Esophagus (tissue), 2 donors: Measurements from ENCODE around the gene GPI. TPM values are rescaled to one million over a fixed set of nuclear protein-coding genes. Genes with fewer than 3 reads are reported as not detected.
"Not testable (repeated sequence)": the region's sequence is repeated elsewhere in the genome, so short reads cannot be mapped to it uniquely, and the experiment has no call there.

Experiments used
- H3K27ac ChIP-seq, 2 donors: one replicate each; pipeline ENCODE4 v1.5.1; 2013; ENCODE audit warnings: low read depth in 2 of 2, mild to moderate bottlenecking in 2 of 2, inconsistent platforms in 1 of 2, low read length in 1 of 2, moderate library complexity in 1 of 2
- H3K27me3 ChIP-seq, 2 donors: one replicate each; pipeline ENCODE4 v1.6.1; 2013; ENCODE audit warnings: low read length in 2 of 2, control low read depth in 1 of 2, mild to moderate bottlenecking in 1 of 2; ENCODE audit not compliant: insufficient read depth in 2 of 2, control insufficient read depth in 1 of 2
- H3K36me3 ChIP-seq, 2 donors: one replicate each; pipeline ENCODE4 v1.6.1; 2013; ENCODE audit warnings: low read length in 1 of 2; ENCODE audit not compliant: control insufficient read depth in 2 of 2, insufficient read depth in 2 of 2
- H3K4me1 ChIP-seq, 2 donors: one replicate each; pipeline ENCODE4 v1.6.1; 2013; ENCODE audit warnings: low read length in 1 of 2; ENCODE audit not compliant: control insufficient read depth in 2 of 2, insufficient read depth in 2 of 2
- H3K4me3 ChIP-seq, 2 donors: one replicate each; pipeline ENCODE4 v1.5.1; 2013; ENCODE audit warnings: low read length in 2 of 2, mild to moderate bottlenecking in 2 of 2, low read depth in 1 of 2, moderate library complexity in 1 of 2
- H3K9me3 ChIP-seq, 2 donors: one replicate each; pipeline ENCODE4 v1.6.1; 2013; ENCODE audit warnings: mild to moderate bottlenecking in 2 of 2, low read depth in 1 of 2, low read length in 1 of 2, moderate library complexity in 1 of 2; ENCODE audit not compliant: control insufficient read depth in 2 of 2, insufficient read depth in 1 of 2
- WGBS, 2 donors: extraction: QIAGEN DNeasy Blood & Tissue Kit; methylation state at CpG; one replicate each; pipeline ENCODE4 v1.1.7; 2013; 5-methylcytosine and 5-hydroxymethylcytosine counted together
- polyA plus RNA-seq, 2 donors: library from polyadenylated mRNA; stranded (reverse); fragments of 200-250 nt; gene quantifications; one replicate each; pipeline ENCODE4 v1.2.3, GENCODE V29; 2013
- donor health status: healthy with polysubstance abuse.
- donor health status: Bipolar disorder and iron deficiency.

GPI gene
- polyA plus RNA-seq, 2 donors = 64.3 to 125 TPM

DNA sequence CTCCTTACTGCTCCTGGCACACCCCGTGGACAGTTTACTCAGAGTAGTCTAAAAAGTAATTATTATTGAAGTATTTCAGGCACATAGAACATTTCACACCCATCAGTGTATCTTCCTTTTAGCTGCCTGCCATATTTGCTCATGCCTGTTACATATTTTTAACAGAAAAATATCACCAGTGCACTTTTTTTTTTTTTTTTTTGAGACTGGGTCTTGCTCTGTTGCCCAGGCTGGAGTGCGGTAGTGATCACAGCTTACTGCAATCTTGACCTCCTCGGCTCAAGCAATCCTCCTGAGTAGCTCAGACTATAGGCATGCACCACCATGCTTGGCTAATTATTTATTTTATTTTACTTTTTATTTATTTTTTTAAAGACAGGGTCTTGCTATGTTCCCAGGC is 40.7 kb upstream of the GPI start:
- Histone ChIP-seq H3K27ac (no peak overlapping the region), H3K36me3 (peaks cover 7 to 25% of the 10 kb centered on the region in 2 donors), H3K9me3 (no peaks in the 10 kb centered on the region), H3K27me3 (no peaks in the 10 kb centered on the region), H3K4me1 (no peaks in the 10 kb centered on the region), H3K4me3 (no peak overlapping the region)
- WGBS, 2 donors = 96 to 97% methylated on average over 3 of the region's 3 CpGs

DNA sequence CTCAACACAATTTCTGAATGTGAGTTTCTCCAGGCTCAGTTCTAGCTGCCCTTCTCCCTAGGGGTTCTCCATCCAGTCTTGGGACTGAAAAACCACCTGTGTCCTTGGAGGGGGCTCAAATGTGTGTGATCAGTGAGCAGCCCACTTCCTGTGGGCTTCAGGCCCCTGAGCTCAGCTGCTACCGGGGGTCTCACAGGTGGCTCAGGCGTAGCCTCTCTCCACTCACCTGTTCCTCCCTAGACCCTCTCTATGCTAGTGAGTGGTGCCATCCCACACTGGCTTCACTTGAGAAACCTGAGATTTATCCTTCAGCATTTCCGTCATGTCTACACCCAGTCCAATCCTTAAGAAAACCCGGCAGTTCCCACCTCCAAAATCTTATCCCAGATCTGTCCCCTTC is 39.8 kb upstream of the GPI start:
- Histone ChIP-seq H3K27ac (no peak overlapping the region), H3K4me1 (no peaks in the 10 kb centered on the region), H3K36me3 (peaks cover 7 to 24% of the 10 kb centered on the region in 2 donors), H3K4me3 (no peak overlapping the region), H3K9me3 (no peaks in the 10 kb centered on the region), H3K27me3 (no peaks in the 10 kb centered on the region)
- 91 to 97% methylated on average over 4 of the region's 4 CpGs for WGBS, 2 donors

- no peak overlapping the region for H3K27ac ChIP-seq
- H3K4me3 ChIP-seq = no peak overlapping the region
- no peaks in the 10 kb centered on the region for H3K4me1 ChIP-seq
- WGBS, 2 donors = 66 to 69% methylated on average over 4 of the region's 4 CpGs
- no peaks in the 10 kb centered on the region for H3K9me3 ChIP-seq
- H3K27me3 ChIP-seq = no peaks in the 10 kb centered on the region
- peaks cover 7 to 25% of the 10 kb centered on the region in 2 donors for H3K36me3 ChIP-seq
Observed at GRCh38 chr19:34325981-34326787, 38.8 kb upstream of the GPI start.

GRCh38 chr19:34327851-34328250 is 37.1 kb upstream of the GPI start:
- Histone ChIP-seq H3K27ac (no peak overlapping the region), H3K36me3 (peaks cover 7 to 26% of the 10 kb centered on the region in 2 donors)
- WGBS, 2 donors = 88 to 91% methylated on average over 15 of the region's 15 CpGs

GRCh38 chr19:34328982-34329381 is 36.0 kb upstream of the GPI start:
- 50 to 61% methylated on average over 1 of the region's 1 CpG for WGBS, 2 donors
- H3K36me3 ChIP-seq = peaks cover 7 to 21% of the 10 kb centered on the region in 2 donors
- H3K4me1 ChIP-seq = no peaks in the 10 kb centered on the region
- H3K4me3 ChIP-seq = no peak overlapping the region
- no peaks in the 10 kb centered on the region for H3K9me3 ChIP-seq
- no peaks in the 10 kb centered on the region for H3K27me3 ChIP-seq
- H3K27ac ChIP-seq = no peak overlapping the region

More at GRCh38 chr19:34327851-34328250, 37.1 kb upstream of the GPI start:
- H3K4me1 ChIP-seq = no peaks in the 10 kb centered on the region
- H3K27me3 ChIP-seq = no peaks in the 10 kb centered on the region
- H3K4me3 ChIP-seq = no peak overlapping the region
- H3K9me3 ChIP-seq = no peaks in the 10 kb centered on the region

DNA sequence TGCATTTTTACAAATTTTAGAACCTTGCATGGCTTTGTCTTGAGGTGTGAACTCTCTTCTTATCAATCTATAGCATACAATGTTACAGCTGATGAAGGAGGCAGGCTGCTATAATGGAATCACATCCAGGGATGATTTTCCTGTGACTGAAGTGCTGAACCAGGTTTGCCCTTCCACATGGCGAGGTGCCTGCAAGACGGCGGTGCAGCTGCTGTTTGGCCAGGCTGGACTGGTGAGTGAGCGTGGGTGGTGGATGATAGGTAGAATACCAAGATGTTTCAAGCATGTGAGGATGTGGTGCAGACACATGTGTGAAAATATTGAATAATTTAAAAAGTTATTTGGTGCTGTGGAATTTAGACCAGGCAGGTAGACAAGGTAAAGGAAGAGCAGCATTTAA is 34.9 kb upstream of the GPI start:
- no peaks in the 10 kb centered on the region for H3K4me1 ChIP-seq
- 92 to 94% methylated on average over 4 of the region's 4 CpGs for WGBS, 2 donors
- H3K27me3 ChIP-seq = no peaks in the 10 kb centered on the region
- peaks cover 6 to 21% of the 10 kb centered on the region in 2 donors for H3K36me3 ChIP-seq
- H3K27ac ChIP-seq = no peak overlapping the region
- H3K4me3 ChIP-seq = no peak overlapping the region
- H3K9me3 ChIP-seq = no peaks in the 10 kb centered on the region

- H3K4me1 ChIP-seq, H3K27me3 ChIP-seq, H3K4me3 ChIP-seq, H3K27ac ChIP-seq, H3K9me3 ChIP-seq: not testable (repeated sequence)
- WGBS, 2 donors = 98 to 99% methylated on average over 8 of the region's 8 CpGs
- H3K36me3 ChIP-seq = peaks cover 3 to 17% of the 10 kb centered on the region in 2 donors
Observed at GRCh38 chr19:34330596-34330995, 34.4 kb upstream of the GPI start.

GRCh38 chr19:34331596-34331995 is 33.4 kb upstream of the GPI start:
- H3K4me1 ChIP-seq, H3K27me3 ChIP-seq, H3K4me3 ChIP-seq, H3K27ac ChIP-seq, H3K9me3 ChIP-seq: not testable (repeated sequence)
- H3K36me3 ChIP-seq = peaks cover 3 to 13% of the 10 kb centered on the region in 2 donors
- 91 to 94% methylated on average over 10 of the region's 10 CpGs for WGBS, 2 donors

DNA sequence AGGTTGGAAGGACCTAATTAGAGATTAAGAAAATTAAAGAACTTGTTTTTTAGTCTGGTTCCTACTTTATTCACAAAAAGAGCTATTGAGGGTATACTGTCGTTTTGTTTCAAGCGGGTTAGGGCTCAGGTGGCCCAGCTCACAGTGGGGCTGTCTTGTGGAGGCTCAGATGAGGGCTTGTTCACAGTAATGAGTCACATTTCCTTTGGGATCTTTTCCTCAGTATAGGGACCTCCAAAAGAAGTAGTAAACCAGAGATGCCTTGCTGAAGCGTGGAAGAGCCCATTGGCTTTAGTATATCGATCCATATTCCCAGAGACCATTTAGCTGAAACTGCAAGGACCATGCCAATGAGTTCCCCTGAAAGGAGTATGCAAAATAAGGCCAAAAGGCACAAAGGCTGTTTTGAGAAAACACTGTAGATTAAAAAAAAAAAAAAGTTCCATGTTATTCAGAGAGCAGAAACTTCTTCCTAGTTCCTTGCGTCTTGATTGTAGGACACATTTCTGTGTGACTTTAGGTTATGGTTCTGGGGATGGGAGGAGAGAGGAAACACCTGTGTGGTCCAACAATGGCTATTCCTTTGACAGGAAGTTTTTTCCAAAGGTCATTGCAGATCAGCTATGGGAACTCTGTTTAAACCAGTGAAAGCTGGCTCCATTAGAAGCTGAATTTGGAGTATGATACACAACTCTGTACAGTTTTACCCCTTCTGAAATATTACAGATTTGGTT is 32.8 kb upstream of the GPI start:
- H3K27me3 ChIP-seq = no peaks in the 10 kb centered on the region
- no peaks in the 10 kb centered on the region for H3K9me3 ChIP-seq
- peaks cover 3 to 13% of the 10 kb centered on the region in 2 donors for H3K36me3 ChIP-seq
- H3K4me1 ChIP-seq = no peaks in the 10 kb centered on the region
- H3K4me3 ChIP-seq = no peak overlapping the region
- H3K27ac ChIP-seq = no peak overlapping the region
- WGBS, 2 donors = 86 to 89% methylated on average over 5 of the region's 5 CpGs
